ENCODE data around the gene OR52D1. TPM values are rescaled to one million over a fixed set of nuclear protein-coding genes. Genes with fewer than 3 reads are reported as not detected.

Gene OR52D1
- polyA plus RNA-seq, 1 experiment = not detected

DNA sequence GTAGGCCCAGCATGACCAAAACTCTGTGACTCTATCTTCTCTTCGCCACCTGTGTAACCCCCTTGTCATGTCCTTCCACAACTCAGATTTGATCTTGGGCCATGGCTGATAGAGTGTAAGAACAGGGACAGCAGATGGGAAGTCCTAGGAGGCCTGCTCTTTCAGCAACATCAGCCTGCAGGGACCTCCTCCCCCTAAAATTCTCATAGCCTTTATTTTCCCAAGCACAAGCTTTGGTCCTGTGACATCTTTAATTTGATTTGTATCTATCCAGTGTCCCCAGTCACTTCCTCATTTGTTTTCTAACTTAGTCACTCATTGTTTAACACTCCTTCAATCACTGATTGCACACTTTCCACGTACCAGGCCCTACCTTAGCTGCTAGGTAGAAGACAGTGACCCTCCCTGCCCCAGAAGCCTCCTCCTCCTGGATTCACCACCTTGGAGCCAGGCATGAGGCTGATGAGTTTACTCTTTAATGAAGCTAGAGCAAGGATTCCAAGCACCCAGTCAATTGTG, 16.0 kb downstream of the OR52D1 start:
- no peak for DNase-seq (ENCODE audit: low read depth)
- no peak overlapping the region for H3K4me3 ChIP-seq (ENCODE audit: low read depth, low read length)
- no peaks in the 10 kb centered on the region for H3K36me3 ChIP-seq (ENCODE audit: control insufficient read depth, insufficient read depth, low read length)
- no peaks in the 10 kb centered on the region for H3K27me3 ChIP-seq (ENCODE audit: control insufficient read depth, insufficient read depth, low read length)
- CTCF ChIA-PET = no interaction called here
- POLR2A ChIA-PET = no interaction called here
- TF ChIP-seq, protein P1, sequence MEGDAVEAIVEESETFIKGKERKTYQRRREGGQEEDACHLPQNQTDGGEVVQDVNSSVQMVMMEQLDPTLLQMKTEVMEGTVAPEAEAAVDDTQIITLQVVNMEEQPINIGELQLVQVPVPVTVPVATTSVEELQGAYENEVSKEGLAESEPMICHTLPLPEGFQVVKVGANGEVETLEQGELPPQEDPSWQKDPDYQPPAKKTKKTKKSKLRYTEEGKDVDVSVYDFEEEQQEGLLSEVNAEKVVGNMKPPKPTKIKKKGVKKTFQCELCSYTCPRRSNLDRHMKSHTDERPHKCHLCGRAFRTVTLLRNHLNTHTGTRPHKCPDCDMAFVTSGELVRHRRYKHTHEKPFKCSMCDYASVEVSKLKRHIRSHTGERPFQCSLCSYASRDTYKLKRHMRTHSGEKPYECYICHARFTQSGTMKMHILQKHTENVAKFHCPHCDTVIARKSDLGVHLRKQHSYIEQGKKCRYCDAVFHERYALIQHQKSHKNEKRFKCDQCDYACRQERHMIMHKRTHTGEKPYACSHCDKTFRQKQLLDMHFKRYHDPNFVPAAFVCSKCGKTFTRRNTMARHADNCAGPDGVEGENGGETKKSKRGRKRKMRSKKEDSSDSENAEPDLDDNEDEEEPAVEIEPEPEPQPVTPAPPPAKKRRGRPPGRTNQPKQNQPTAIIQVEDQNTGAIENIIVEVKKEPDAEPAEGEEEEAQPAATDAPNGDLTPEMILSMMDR (IDR thresholded peaks at IDR 0.05; ENCODE audit: insufficient read depth, low read depth, low read length) = no peak

DNA sequence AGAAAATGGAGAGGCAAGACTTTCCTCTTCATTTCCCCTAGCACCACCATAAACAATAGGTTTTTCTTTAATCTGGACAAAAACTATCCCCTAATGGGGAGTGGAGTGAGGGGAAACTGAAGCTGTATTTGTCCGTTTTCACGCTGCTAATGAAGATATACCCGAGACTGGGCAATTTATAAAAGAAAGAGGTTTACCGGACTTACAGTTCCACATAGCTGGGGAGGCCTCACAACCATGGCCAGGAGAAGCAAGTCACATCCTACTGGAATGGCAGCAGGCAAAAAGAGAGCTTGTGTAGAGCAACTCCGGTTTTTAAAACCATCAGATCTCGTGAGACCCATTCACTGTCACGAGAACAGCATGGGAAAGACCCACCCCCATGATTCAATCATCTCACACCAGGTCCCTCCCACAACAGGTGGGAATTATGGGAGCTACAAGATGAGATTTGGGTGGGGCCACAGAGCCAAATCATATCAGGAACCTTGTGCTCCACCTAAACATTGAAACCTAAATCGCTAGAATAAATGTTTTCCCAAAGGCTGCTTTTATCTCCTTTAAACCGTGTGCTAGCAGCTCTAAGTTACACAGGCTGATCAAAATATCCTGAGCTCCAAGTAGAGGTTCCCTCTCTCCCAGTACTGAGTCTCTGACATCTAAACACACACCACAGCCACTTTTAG, 17.0 kb downstream of the OR52D1 start:
- Histone ChIP-seq H3K36me3 (ENCODE audit: control insufficient read depth, insufficient read depth, low read length) (no peaks in the 10 kb centered on the region), H3K4me3 (ENCODE audit: low read depth, low read length) (no peak overlapping the region), H3K27me3 (ENCODE audit: control insufficient read depth, insufficient read depth, low read length) (no peaks in the 10 kb centered on the region)
- POLR2A ChIA-PET = no interaction called here
- TF ChIP-seq, protein P1 (IDR thresholded peaks at IDR 0.05; ENCODE audit: insufficient read depth, low read depth, low read length) = no peak
- no peak for DNase-seq (ENCODE audit: low read depth)
- CTCF ChIA-PET = no interaction called here

DNA sequence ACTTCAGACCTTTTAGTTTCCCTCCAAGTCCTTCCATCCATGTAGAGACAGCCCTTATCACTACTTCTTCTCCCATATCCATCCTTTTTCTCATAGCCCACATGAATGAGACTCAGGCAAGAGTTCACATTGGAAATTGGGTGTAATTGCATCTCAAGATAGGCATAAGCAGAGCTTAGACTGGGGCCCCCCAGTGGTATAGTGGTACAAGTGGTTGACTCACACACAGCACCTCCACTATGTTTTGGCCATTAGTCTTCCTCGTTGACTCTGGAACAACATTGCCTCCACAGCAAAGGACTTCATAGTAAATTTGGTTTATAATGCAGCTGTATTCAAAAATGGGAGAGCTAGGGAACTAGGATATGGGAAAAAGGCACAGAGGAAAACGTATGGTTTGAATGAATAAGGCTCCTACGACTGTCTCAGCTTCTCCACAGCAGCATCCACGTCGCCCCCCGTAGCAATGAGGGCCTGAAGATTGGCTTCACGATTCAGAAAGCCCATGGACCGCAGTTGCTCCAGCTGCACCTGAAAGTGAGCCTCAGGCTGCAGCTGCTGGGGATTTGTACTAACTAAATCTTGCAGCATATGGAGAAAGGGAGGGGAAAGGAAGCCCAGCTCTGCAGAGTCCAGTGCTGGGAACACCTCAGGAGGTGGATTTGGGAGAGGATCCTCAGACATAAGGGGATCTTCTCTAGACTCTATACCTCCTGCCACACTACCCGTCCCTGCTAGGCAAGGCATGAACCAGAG, 18.9 kb downstream of the OR52D1 start:
- DNase-seq (ENCODE audit: low read depth) = no peak
- POLR2A ChIA-PET = no interaction called here
- Histone ChIP-seq H3K27me3 (ENCODE audit: control insufficient read depth, insufficient read depth, low read length) (no peaks in the 10 kb centered on the region), H3K4me3 (ENCODE audit: low read depth, low read length) (no peak overlapping the region), H3K36me3 (ENCODE audit: control insufficient read depth, insufficient read depth, low read length) (no peaks in the 10 kb centered on the region)
- CTCF ChIA-PET = interaction anchor here (0.7 kb wide), 1 partner anchor 10 kb away, joined by 3 read pairs; no protein-coding TSS in a partner anchor
- TF ChIP-seq, protein P1 (IDR thresholded peaks at IDR 0.05; ENCODE audit: insufficient read depth, low read depth, low read length) = no peak

DNA sequence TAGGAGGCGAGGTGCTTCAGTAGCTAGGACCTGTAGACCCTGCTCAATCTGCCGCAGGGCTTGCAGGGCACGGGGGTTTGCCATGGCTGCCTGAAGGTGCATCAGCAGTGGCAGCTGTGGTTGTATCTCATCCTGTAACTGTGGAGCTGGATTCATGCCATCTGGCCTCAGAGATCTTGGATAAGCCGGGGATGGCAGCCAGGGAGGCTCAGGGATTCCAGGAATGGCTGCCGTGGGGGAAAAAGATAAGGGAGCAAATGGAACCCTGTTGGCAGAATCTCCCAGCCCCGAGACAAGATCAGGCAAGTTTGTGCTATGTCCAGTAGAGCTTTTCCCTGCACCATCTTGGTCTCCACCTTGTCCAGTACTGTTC, 19.4 kb downstream of the OR52D1 start:
- ChIA-PET POLR2A (no interaction called here), CTCF (interaction anchor here (0.7 kb wide), 1 partner anchor 11 kb away, joined by 3 read pairs; no protein-coding TSS in a partner anchor)

DNA sequence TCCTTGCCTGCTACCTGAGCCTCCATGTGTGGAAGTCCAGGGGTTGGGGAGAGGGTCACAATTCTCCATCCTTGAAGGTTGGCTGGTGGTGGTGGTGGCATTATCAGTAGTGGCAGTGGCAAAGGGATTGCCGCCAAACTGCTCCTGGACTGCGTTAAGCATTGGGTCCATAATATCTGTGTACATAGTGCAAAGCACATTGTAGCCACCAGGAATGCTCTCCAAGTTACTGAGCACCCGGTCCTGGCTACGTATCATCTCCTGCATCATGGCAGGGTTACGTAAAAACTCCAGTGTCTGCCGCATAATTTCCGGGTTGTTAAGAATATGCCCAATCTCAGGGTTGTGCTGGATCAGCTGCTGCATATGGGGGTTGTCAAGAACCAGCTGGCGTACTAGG, 20.1 kb downstream of the OR52D1 start:
- no peaks in the 10 kb centered on the region for H3K27me3 ChIP-seq (ENCODE audit: control insufficient read depth, insufficient read depth, low read length)
- DNase-seq (ENCODE audit: low read depth) = no peak
- ChIA-PET CTCF (no interaction called here), POLR2A (no interaction called here)
- H3K36me3 ChIP-seq (ENCODE audit: control insufficient read depth, insufficient read depth, low read length) = no peaks in the 10 kb centered on the region
- TF ChIP-seq, protein P1 (IDR thresholded peaks at IDR 0.05; ENCODE audit: insufficient read depth, low read depth, low read length) = no peak
- H3K4me3 ChIP-seq (ENCODE audit: low read depth, low read length) = no peak overlapping the region

More for the DNA sequence above, 19.4 kb downstream of the OR52D1 start:
- TF ChIP-seq, protein P1 (IDR thresholded peaks at IDR 0.05; ENCODE audit: insufficient read depth, low read depth, low read length) = no peak
- H3K36me3 ChIP-seq (ENCODE audit: control insufficient read depth, insufficient read depth, low read length) = no peaks in the 10 kb centered on the region
- no peak overlapping the region for H3K4me3 ChIP-seq (ENCODE audit: low read depth, low read length)
- DNase-seq (ENCODE audit: low read depth) = no peak
- no peaks in the 10 kb centered on the region for H3K27me3 ChIP-seq (ENCODE audit: control insufficient read depth, insufficient read depth, low read length)

Measured in BJ (cell line).